ENCODE measurements around the gene PTPRT.

GRCh38 chr20:43176726-43177125, 13.0 kb downstream of the PTPRT start:
- no peak for TF ChIP-seq POLR2AphosphoS5 (IDR thresholded peaks at IDR 0.05)
- TF ChIP-seq, protein P1, sequence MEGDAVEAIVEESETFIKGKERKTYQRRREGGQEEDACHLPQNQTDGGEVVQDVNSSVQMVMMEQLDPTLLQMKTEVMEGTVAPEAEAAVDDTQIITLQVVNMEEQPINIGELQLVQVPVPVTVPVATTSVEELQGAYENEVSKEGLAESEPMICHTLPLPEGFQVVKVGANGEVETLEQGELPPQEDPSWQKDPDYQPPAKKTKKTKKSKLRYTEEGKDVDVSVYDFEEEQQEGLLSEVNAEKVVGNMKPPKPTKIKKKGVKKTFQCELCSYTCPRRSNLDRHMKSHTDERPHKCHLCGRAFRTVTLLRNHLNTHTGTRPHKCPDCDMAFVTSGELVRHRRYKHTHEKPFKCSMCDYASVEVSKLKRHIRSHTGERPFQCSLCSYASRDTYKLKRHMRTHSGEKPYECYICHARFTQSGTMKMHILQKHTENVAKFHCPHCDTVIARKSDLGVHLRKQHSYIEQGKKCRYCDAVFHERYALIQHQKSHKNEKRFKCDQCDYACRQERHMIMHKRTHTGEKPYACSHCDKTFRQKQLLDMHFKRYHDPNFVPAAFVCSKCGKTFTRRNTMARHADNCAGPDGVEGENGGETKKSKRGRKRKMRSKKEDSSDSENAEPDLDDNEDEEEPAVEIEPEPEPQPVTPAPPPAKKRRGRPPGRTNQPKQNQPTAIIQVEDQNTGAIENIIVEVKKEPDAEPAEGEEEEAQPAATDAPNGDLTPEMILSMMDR (IDR thresholded peaks at IDR 0.05) = no peak
- no peak for TF ChIP-seq POLR2A (IDR thresholded peaks at IDR 0.05)
- no peak for TF ChIP-seq EP300 (IDR thresholded peaks at IDR 0.05; ENCODE audit: low read depth)

All from transverse colon (tissue), 4 donors.